ENCODE data around the gene DGAT2L6. TPM values are rescaled to one million over a fixed set of nuclear protein-coding genes. Genes with fewer than 3 reads are reported as not detected.

The DGAT2L6 gene, protein sequence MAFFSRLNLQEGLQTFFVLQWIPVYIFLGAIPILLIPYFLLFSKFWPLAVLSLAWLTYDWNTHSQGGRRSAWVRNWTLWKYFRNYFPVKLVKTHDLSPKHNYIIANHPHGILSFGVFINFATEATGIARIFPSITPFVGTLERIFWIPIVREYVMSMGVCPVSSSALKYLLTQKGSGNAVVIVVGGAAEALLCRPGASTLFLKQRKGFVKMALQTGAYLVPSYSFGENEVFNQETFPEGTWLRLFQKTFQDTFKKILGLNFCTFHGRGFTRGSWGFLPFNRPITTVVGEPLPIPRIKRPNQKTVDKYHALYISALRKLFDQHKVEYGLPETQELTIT
- total RNA-seq: under 1 TPM in 1 of 2 donors, not detected in 1; 0.22 TPM

DNA sequence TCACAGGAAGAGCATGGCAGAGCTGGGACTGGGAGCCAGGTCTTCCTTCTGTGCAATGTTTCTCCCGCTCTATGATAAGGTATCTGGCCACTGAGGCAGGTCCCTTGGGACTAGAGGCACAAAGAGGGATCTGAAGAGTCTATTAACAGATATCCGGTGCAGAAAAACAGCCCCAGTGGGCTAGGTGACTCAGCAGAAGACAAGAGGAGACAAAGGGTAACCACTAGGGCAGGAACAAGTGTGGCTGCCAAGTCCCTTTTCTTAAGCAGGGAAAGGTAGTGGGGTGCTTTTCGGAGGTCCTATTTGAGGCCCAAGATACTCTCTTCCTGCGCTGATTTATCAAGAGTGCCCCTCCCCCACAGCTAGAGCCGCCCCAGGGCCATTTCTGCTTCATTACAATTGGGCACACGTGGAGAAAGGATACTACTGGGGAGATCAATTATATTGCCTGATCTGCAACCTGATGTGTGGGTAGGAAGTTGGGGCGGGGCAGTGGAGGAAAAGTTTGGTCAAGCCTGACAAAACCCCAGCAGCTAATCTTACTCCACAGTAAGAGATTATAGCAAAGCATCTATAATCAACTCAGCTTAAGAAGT, at the start of gene DGAT2L6:
Gene DGAT2L6 (plus strand): TSS at position 546 of the 596 bp plus-strand sequence. CDS start 100 bp downstream, outside the sequence.
- Mint-ChIP-seq H3K4me1 (no peaks in the 10 kb centered on the region), H3K27me3 (no peaks in the 10 kb centered on the region), H3K4me3 (no peak within 1 kb of the TSS), H3K9me3 (no peaks in the 10 kb centered on the region), H3K36me3 (ENCODE audit: low read depth) (no peaks in the 10 kb centered on the region), H3K27ac (no peak within 1 kb of the TSS)
- no peak for ATAC-seq (replicated peaks)

DNA sequence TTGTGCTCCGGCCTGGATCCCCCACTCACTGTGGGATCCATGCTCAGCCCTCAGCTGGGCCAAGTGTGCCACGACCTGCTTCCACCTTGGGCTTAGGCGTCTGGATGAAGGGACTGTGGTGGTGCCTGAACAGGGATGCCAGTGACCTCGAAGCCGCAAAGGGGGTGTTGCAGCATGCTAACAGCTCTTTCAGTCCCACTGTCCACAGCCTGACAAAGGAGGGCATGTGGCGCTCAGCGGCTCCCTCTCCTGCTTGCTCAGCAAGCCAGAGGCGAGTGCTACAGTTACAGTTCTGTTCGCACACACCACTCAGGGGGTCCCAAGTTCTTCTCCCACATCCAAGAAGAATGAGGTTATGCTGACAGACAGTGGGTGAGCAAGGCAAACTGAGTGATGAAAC, 49.2 kb upstream of the DGAT2L6 start:
- no peak for ATAC-seq (replicated peaks)
- no peaks in the 10 kb centered on the region for H3K27me3 Mint-ChIP-seq
- H3K4me3 Mint-ChIP-seq: no peak overlapping the region
- peaks cover 4% of the 10 kb centered on the region for H3K36me3 Mint-ChIP-seq (ENCODE audit: low read depth)
- H3K9me3 Mint-ChIP-seq: no peaks in the 10 kb centered on the region
- no peak overlapping the region for H3K27ac Mint-ChIP-seq
- H3K4me1 Mint-ChIP-seq: peaks cover 4% of the 10 kb centered on the region

DNA sequence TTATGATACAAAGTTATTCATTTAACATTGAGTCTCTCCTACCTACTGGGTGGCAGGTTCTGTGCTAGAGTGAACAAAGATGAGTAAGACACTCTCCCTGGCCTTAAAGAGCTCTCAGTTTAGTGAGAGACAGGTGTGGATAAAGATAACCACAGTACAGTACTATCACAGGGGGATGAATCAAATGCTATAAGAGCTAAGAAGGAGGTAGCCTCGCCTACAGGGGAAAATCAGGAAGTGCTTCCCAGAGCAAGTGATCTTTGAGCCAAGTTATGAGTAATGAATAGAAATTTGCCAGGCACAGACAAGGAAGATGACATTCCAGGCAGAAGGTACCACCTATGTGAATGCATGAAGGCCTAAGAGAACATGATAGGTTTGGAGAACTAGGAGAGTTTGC, 47.5 kb upstream of the DGAT2L6 start:
- Mint-ChIP-seq H3K36me3 (ENCODE audit: low read depth) (peaks cover 11% of the 10 kb centered on the region), H3K4me1 (peaks cover 5% of the 10 kb centered on the region), H3K4me3 (no peak overlapping the region), H3K9me3 (no peaks in the 10 kb centered on the region), H3K27ac (no peak overlapping the region), H3K27me3 (no peaks in the 10 kb centered on the region)
- ATAC-seq (replicated peaks): no peak

DNA sequence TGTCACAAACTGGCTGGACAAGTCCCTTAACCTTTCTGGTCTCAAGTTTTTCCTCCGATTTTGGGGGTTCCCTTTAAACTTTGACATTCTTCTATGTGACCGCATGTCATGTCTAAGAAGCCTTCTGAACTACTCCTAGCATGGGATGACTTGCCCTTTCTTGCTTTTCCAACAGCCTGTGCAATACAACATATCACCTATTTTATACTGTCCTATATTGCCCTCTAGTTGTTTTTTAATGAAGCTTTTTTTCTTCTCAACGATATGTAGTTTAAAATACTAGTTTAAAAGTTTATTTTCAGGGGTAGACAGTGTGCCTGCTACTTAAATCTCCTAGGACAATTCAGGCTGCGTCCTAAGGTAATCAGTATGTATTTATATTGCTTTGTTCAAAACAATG, 45.1 kb upstream of the DGAT2L6 start:
- H3K27ac Mint-ChIP-seq: no peak overlapping the region

DNA sequence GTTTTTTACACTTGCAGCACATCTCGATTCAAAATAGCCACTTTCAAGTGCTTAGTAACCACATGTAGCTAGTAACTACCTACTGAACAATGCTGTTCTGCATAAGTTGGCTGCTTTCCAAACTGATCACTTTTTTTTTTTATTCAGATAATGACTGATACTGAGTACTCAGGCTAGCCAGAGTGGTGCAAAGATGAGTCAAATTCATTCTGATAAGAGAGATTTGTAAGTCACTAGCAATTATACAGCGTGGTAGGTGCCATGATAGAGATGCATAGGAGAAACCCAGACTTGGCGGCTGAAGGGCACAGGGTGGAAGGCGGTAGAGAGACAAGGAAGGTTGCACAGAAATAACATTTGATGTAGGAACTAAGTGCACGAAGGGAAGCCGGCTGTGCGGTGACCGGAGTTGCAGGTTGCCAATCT, 44.4 kb upstream of the DGAT2L6 start:
- Mint-ChIP-seq H3K27me3 (no peaks in the 10 kb centered on the region), H3K9me3 (no peaks in the 10 kb centered on the region), H3K4me3 (peak overlapping the region; percentile 94), H3K36me3 (ENCODE audit: low read depth) (peaks cover 33% of the 10 kb centered on the region), H3K27ac (peak overlapping the region; percentile 98), H3K4me1 (peaks cover 17% of the 10 kb centered on the region)
- peak; percentile 75 for ATAC-seq (replicated peaks)

More for the DNA sequence above, 45.1 kb upstream of the DGAT2L6 start:
- Mint-ChIP-seq H3K27me3 (no peaks in the 10 kb centered on the region), H3K4me3 (peak overlapping the region; percentile 94), H3K36me3 (ENCODE audit: low read depth) (peaks cover 27% of the 10 kb centered on the region), H3K4me1 (peaks cover 16% of the 10 kb centered on the region), H3K9me3 (no peaks in the 10 kb centered on the region)
- no peak for ATAC-seq (replicated peaks)

DNA sequence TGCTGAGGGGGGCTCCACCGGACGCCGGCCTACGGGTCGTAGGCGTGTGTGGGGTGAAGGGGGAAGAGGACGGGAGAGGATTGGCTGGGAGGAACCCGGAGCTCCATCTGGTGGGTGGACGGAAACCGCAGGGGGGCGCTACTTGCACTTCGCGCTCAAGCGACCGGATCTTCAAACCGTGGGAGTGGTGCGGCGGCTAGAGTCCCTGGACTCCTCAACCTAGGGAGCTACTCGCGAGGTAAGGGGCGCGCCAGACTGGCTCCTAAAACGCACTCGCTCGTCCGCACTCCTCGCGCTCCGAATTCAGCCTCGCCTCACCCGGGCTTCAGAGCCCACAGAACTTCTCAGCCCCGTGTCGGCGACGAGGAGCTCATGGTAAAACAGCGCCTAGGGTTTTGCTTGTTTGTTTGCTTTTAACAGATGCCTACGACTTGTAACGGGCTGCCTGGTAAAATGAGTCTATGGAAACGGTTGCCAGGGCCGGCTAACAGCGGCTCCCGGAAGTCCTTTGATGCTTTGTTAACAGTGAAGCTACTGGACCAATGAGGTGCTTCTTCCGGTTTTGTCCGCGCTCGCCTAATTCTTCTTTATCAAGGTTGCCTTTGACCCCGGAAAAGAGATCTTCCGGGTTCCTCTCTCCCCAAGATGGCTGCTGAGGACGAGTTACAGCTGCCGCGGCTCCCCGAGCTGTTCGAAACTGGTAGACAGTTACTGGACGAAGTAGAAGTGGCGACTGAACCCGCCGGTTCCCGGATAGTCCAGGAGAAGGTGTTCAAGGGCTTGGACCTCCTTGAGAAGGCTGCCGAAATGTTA, 43.8 kb upstream of the DGAT2L6 start, which contains the start of gene IGBP1:
Gene IGBP1 (plus strand): TSS at position 145 of the 813 bp plus-strand sequence. CDS start 501 bp downstream, at position 646.
- peak; percentile 92 for ATAC-seq (replicated peaks)
- Mint-ChIP-seq H3K4me3 (peak within 1 kb of the TSS; percentile 94), H3K27ac (peak within 1 kb of the TSS; percentile 98), H3K27me3 (no peaks in the 10 kb centered on the region), H3K4me1 (peaks cover 17% of the 10 kb centered on the region), H3K36me3 (ENCODE audit: low read depth) (peaks cover 34% of the 10 kb centered on the region), H3K9me3 (no peaks in the 10 kb centered on the region)

DNA sequence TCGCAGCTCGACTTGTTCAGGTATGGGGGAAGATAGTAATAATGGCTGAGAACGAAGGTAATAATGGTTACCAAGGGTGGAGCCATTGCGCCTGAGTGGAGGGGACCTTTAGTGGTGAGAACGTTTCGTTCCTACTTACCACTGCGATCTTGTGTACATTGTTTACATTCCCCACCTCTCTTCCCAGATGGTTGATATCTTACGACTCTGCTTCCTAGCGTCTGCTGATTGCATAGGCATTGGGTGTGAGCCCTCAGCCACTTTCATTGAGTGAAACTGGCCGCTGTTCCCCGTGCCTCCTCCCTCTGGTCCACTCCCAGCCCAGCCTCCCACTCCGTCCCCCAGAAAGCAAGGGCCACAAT, 43.2 kb upstream of the DGAT2L6 start:
- ATAC-seq (replicated peaks): peak; percentile 10
- no peaks in the 10 kb centered on the region for H3K27me3 Mint-ChIP-seq
- peak overlapping the region; percentile 98 for H3K27ac Mint-ChIP-seq
- H3K4me3 Mint-ChIP-seq: peak overlapping the region; percentile 94
- peaks cover 17% of the 10 kb centered on the region for H3K4me1 Mint-ChIP-seq
- H3K9me3 Mint-ChIP-seq: no peaks in the 10 kb centered on the region
- H3K36me3 Mint-ChIP-seq (ENCODE audit: low read depth): peaks cover 38% of the 10 kb centered on the region

DNA sequence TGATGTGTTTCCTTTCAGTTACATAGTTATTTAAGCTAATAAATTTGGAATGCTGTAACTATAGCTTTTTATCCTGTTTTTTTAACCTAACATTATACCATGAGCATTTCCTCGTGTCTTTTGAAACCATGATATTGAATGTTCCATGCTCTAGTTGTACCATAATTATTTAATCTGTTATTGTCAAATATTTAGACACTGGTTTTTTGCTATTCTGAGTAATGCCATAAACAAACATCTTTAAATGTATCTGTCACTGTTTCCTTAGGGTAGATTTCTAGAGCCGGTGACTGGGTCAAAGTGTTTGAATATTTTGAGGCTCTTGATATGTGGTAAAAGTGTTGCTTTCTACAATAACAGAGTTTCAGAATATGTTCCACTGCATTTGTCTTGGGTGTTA, 38.7 kb upstream of the DGAT2L6 start:
- Mint-ChIP-seq H3K27ac (no peak overlapping the region), H3K9me3 (no peaks in the 10 kb centered on the region), H3K27me3 (no peaks in the 10 kb centered on the region), H3K4me3 (no peak overlapping the region), H3K36me3 (ENCODE audit: low read depth) (peaks cover 57% of the 10 kb centered on the region), H3K4me1 (peaks cover 13% of the 10 kb centered on the region)
- ATAC-seq (replicated peaks): no peak

DNA sequence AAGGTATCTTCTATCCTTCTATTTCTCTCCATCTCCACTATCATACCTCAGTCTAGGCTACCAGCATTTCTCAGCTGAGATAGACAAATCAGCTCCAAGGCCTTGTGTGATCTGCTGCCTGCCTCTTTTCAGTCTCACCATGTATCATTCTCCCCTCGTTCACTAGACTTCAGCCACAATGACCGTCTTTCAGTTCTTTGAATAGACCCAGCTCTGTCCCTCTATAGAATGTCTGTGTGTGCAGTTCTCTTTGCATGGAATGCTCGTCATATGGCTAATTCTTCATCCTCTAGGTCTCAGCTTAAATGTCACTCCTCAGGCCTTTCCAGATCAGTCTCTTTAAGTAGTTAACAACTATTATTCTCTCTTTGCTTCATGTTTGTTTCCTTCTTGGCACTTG, 37.5 kb upstream of the DGAT2L6 start:
- H3K27me3 Mint-ChIP-seq: no peaks in the 10 kb centered on the region
- peaks cover 52% of the 10 kb centered on the region for H3K36me3 Mint-ChIP-seq (ENCODE audit: low read depth)
- H3K27ac Mint-ChIP-seq: peak overlapping the region; percentile 0
- peaks cover 13% of the 10 kb centered on the region for H3K4me1 Mint-ChIP-seq
- no peaks in the 10 kb centered on the region for H3K9me3 Mint-ChIP-seq
- no peak for ATAC-seq (replicated peaks)
- no peak overlapping the region for H3K4me3 Mint-ChIP-seq

DNA sequence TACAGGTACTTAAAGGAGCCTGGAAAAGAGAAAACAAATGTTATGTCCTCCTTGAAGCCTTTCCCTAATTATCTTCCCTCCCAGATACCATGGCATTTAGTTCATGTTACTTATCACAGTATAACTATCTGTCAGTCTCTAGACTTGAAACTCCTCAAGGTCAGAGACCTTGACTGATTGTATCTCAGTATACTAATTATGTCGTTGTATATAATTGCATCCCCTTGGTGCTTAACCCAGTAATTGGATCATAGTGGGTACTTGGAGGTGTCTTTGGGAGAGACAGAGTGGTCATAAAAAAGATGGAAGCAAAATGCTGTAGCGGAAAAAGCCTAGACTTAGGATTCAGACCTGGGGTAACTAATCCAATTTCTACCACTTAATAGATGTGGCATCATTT, 35.9 kb upstream of the DGAT2L6 start:
- peaks cover 6% of the 10 kb centered on the region for H3K4me1 Mint-ChIP-seq

DNA sequence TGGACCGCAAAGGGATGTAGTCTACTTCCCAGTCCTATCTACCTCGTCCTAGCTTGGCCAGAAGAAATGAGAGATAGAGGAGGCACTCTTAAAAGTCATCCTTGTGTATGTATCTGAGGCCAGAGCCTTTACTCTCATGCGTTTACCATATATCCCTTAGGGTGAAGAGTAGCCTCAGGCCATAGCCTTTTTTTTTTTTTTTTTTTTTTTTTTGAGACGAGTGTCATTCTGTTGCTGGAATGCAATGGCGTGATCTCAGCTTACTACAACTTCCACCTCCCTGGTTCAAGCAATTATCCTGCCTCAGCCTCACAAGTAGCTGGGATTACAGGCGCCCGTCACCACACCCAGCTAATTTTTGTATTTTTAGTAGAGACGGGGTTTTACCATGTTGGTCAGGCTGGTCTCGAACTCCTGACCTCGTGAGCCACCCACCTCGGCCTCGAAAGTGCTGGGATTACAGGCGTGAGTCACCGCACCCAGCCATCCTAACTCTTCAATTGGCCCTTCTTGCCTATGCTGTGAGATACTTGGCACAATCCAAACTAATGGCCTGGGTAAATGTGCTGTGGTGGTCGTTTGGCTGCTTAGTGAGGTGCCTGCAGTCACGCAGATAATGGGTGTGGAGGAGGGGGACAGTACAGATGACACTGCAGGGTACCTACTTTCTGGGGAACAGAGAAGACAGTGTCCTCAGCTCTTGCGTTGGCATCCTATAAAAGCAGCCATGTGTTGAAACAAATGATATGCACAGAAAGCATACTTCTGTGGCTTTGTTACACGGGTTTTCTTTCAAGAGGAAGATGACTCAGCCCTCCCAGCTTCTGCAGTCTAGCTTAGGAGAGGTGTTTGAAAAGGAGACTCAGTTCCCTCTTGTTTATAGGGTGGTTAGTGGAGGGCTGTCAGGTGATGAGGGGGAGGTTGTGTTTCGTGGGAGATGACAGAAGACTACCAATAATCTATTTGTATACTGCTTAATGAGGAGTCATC, 10.4 kb upstream of the DGAT2L6 start:
- peak; percentile 62 for ATAC-seq (replicated peaks)
- Mint-ChIP-seq H3K27me3 (no peaks in the 10 kb centered on the region), H3K36me3 (ENCODE audit: low read depth) (peaks cover 39% of the 10 kb centered on the region), H3K4me1 (no peaks in the 10 kb centered on the region), H3K4me3 (no peak overlapping the region), H3K9me3 (no peaks in the 10 kb centered on the region), H3K27ac (peak overlapping the region; percentile 5)

More for the DNA sequence above, 35.9 kb upstream of the DGAT2L6 start:
- Mint-ChIP-seq H3K9me3 (no peaks in the 10 kb centered on the region), H3K36me3 (ENCODE audit: low read depth) (peaks cover 52% of the 10 kb centered on the region), H3K4me3 (no peak overlapping the region), H3K27ac (no peak overlapping the region), H3K27me3 (no peaks in the 10 kb centered on the region)
- ATAC-seq (replicated peaks): no peak

DNA sequence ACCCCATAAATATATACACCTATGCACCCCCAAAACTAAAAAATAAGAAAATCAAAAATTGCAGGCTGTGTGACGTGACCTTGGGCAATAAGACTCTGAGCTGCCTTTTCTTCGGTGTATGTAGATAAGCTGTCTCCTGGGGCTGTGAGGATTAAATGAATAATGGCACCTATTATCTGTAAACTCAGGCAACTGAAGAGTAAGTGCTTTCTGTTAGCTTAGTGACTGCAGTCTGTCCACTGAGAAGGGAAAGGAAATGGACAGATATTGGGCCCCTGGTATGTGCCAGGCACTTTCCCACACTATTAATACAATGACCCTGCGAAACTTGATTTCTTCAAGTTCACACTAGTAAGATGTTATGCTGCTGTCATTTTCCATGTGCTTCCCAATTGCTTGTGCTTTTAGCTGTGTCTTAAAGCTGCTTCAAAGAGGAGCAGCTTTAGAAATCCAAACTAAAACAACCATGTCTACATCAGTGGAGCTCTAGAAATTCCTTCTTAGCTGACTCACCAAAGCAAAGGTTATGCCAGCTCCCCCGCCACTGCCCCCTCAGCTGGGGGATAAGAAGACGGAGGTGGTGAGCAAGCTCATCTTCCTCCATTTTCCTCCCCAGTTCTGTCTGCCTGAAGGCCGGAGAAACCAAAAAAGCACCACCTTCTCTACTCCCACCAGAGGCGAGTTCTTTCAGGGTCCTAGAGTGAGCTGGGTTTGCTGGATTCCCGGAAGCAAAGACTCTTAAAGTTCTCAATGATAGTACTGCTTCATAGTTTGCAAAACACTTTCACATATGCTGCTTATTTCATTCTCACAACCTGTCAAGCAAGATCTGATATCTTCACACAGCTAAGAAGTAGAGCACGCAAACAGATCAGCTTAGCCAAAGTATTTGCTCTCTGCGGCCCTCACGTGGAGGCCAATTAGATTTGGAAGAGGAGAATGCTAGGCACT, 8.8 kb upstream of the DGAT2L6 start:
- Mint-ChIP-seq H3K27me3 (no peaks in the 10 kb centered on the region), H3K36me3 (ENCODE audit: low read depth) (peaks cover 37% of the 10 kb centered on the region), H3K4me1 (no peaks in the 10 kb centered on the region), H3K9me3 (no peaks in the 10 kb centered on the region), H3K27ac (no peak overlapping the region), H3K4me3 (no peak overlapping the region)
- ATAC-seq (replicated peaks): no peak

DNA sequence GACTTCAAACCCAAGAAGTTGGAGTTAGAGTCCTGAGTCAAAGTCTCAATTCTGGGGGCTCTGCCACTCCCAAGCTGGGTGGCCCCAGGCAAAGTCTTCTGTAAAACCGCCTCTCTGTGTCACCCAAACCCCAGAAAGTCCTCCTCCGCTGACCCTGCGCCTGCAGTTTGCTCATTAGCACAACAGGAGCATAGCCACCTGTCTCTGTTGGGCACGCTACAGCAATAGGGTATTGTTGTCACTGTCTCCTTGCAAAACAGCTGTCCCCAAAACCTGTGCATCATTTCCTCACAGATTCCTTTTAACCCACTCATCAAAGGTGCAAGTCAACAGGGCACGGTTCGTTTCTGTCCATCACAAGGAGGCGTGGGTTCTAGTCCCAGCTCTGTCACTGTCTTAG, 8.0 kb upstream of the DGAT2L6 start:
- Mint-ChIP-seq H3K27ac (no peak overlapping the region), H3K4me1 (no peaks in the 10 kb centered on the region)
- ATAC-seq (replicated peaks): no peak

More for the DNA sequence above, 8.0 kb upstream of the DGAT2L6 start:
- peaks cover 29% of the 10 kb centered on the region for H3K36me3 Mint-ChIP-seq (ENCODE audit: low read depth)
- no peaks in the 10 kb centered on the region for H3K27me3 Mint-ChIP-seq
- no peak overlapping the region for H3K4me3 Mint-ChIP-seq
- no peaks in the 10 kb centered on the region for H3K9me3 Mint-ChIP-seq

Measured in activated T-helper 17 cell treated with anti-CD3 and anti-CD28 coated beads, Interleukin-2, amount 50 U/mL, for 72 hours (primary cell).